GM13976 (cell line): ENCODE data around the gene IKZF1.

ENCODE experiments used
- DNase-seq: peaks from one replicate; pipeline ENCODE4 v3.0.0; 2012; ENCODE audit warnings: low spot score
- in situ Hi-C: fragments of 300-500 bp; cut with MboI; formaldehyde crosslinking; loops from one replicate; pipeline ENCODE4 v1.12.0; 2022; ENCODE audit warnings: low sequenced_read_pairs, mixed read lengths, inconsistent platforms; ENCODE audit not compliant: unreplicated experiment
- TF ChIP-seq, protein P1 (sequence below): IDR thresholded peaks from 2 replicates; pipeline ENCODE4 v1.5.1; 2012; ENCODE audit warnings: borderline replicate concordance, mild to moderate bottlenecking; ENCODE audit not compliant: insufficient read depth; ENCODE audit errors: extremely low read depth, missing control alignments, control extremely low read depth

The IKZF1 gene

DNA sequence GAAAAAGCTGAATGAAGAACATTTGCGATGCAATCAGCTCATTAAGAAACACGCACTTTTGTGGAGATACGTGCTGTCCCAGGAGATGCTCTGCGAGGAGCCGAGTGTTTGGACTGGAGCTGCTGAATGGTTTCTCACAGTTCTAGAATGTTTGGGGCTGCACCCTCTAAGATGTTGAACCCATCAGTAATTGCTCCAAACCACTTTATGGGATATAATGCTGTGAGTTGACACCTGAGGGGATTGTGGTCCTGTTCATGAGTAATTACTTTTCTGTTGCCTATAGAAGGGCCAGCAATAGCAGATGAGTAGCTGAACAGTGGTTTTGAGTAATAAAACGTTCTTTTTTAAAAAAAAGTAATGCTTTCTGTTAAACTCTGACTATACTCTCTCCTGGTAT is 63.1 kb downstream of the IKZF1 start:
- in situ Hi-C loops = no loop called here
- DNase-seq = no peak
- TF ChIP-seq, protein P1, sequence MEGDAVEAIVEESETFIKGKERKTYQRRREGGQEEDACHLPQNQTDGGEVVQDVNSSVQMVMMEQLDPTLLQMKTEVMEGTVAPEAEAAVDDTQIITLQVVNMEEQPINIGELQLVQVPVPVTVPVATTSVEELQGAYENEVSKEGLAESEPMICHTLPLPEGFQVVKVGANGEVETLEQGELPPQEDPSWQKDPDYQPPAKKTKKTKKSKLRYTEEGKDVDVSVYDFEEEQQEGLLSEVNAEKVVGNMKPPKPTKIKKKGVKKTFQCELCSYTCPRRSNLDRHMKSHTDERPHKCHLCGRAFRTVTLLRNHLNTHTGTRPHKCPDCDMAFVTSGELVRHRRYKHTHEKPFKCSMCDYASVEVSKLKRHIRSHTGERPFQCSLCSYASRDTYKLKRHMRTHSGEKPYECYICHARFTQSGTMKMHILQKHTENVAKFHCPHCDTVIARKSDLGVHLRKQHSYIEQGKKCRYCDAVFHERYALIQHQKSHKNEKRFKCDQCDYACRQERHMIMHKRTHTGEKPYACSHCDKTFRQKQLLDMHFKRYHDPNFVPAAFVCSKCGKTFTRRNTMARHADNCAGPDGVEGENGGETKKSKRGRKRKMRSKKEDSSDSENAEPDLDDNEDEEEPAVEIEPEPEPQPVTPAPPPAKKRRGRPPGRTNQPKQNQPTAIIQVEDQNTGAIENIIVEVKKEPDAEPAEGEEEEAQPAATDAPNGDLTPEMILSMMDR = no peak

DNA sequence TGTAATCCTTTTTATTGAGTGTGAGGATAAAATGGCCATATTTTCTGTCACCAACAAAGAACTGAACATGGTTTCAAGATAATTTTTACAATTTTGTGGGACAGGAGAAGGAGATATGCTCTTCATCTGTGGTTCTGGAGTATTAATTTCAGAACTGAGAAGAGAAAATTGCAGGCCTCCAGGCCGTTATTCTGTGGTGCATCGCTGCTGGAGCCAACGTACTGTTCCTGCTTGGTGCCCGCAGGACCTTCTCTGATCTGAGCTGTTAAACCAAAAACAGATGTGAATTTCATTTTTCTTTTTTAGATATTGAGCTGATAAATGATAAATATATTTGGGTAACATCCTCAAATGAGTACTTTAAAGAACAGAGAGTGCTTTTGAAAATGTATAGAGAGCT is 63.9 kb downstream of the IKZF1 start:
- TF ChIP-seq, protein P1 = no peak
- no peak for DNase-seq
- in situ Hi-C loops = no loop called here

DNA sequence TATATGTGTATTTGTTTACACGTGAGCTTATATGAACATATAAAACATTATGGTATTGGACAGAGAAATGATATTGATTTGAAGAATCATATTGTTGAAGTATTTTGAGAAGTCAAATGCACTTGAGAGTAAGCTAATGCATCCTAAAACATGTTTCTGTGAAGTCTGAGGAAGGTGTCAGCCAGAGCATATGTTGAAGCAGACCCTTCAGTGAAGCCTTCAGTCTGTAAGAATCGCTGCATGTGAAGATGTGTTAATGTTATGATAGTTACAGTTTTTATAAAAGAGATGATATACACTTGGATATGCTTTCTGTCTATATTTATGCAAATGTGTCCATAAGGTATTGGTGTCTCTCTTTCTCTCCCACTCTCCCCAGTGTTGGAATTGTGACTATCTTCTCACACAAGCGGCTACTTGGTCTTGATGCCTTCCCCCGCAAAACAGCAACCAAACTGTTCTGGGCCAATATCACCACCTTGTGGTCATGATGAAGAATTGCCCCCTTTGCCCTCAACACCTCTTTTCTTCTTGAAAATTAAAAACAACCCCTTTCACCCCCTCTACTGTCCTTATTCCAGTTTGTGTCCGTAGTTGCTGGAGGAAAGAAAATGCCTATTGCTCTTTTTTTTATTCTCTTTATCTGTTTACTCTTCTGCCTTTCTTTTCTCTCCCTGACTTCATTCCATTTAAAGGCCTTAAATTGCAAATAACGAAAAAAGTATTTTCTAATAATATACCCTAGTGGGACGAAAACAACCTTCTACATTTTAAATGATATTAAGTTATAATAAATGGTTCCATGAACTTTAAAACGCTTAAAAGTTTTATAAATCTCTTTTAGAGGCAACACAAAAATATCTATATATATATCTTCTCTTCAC is 64.9 kb downstream of the IKZF1 start:
- TF ChIP-seq, protein P1 = peak; percentile 54
- peak; percentile 44 for DNase-seq
- in situ Hi-C loops = no loop called here

DNA sequence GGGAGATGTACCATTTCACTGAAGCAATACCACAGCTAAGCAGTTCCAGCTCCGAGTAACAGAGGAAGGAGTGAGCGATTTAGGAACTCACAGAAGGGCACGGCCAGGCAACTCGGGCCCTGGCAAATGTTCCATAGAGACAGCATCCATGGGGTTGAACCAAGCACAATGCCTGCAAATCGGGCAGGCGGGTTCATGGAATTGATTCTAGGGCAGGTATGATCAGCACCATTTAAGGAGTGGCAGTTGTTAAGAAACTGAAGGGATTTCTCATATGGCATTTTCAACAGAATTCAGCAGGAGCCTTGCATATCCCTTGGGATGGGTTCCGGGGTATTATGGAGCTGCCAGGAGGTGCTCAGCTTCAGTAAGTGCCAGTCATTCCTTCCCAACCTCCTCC is 66.4 kb downstream of the IKZF1 start:
- TF ChIP-seq, protein P1 = no peak
- DNase-seq = no peak
- in situ Hi-C loops = no loop called here

DNA sequence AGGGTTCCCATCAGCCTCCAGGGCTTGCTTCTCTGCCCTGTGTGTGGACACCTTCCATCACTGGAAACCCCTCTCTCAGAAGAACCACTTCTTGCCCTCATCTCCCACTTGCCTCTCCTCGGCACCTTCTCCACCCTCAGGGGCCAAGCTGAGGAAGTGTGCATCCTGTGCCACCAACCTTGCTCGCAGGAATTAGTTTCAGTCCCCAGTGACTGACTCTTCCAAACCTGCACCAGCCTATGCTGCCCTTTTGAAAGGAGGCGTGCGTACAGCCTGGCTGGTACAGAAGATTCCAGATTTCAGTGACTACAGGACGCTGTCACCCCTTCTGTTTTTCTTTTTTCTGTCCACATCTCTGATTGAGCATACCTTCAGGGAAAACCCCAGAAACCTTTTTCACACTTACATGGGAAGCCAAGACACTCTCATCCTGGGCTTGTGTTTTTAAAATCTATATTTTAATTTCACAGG is 67.1 kb downstream of the IKZF1 start:
- TF ChIP-seq, protein P1 = no peak
- in situ Hi-C loops = no loop called here
- no peak for DNase-seq

DNA sequence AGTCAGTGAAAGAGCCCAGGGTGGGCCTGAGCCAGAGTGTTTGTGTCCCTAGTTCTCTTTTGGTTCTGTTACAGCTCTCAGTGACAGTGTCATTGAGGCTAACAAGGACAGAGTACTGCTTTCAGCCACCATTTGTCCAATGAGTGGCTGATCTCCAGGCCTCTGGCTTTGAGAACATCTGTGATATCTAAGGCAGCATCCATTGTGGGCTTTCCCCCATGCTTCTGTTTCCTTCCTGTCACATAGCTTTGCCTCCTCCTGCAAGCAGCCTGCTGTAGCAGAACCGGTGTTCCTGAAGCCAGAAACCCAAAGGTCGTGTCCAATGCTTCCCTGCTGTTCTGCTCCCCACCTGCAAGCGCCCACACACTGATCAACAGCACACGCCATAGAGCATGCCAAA is 68.4 kb downstream of the IKZF1 start:
- in situ Hi-C loops = no loop called here
- TF ChIP-seq, protein P1 = no peak
- no peak for DNase-seq
